CD4-positive, alpha-beta T cell treated with Interleukin-1 beta for 1 hour (primary cell): ENCODE measurements around the gene MAN2B1.
A peak's percentile ranks its signal among the peaks of the same experiment; 100 is the strongest.

Source experiments
- DNase-seq, 2 donors: peaks; one replicate each; pipeline ENCODE4 v3.0.0-alpha.2; 2020 to 2022

The MAN2B1 gene

GRCh38 chr19:12610540-12611360, 55.8 kb downstream of the MAN2B1 start, which contains the start of the genes ZNF490 and ZNF791:
ZNF490 (minus strand) TSS chr19:12610813; CDS start chr19:12610680, 133 bp downstream.
ZNF791 (plus strand) TSS chr19:12610920; CDS start chr19:12611080, 160 bp downstream.
- DNase-seq = peak; percentile 97 to 98

GRCh38 chr19:12607631-12608030, 58.9 kb downstream of the MAN2B1 start:
- DNase-seq = no peak

GRCh38 chr19:12606796-12607195, 59.7 kb downstream of the MAN2B1 start:
- DNase-seq = no peak

- DNase-seq = peak; percentile 23 to 63
These were observed 62.8 kb downstream of the MAN2B1 start for GRCh38 chr19:12603714-12604113.

GRCh38 chr19:12597594-12597993, 68.9 kb downstream of the MAN2B1 start:
- DNase-seq = no peak

- no peak for DNase-seq
These were observed 69.5 kb downstream of the MAN2B1 start for GRCh38 chr19:12596927-12597548.
